ENCODE measurements around the gene SPATA45. TPM values are rescaled to one million over a fixed set of nuclear protein-coding genes. Genes with fewer than 3 reads are reported as not detected.

The SPATA45 gene
- total RNA-seq, 1 experiment from 2014 or later, result 1.1 TPM

DNA sequence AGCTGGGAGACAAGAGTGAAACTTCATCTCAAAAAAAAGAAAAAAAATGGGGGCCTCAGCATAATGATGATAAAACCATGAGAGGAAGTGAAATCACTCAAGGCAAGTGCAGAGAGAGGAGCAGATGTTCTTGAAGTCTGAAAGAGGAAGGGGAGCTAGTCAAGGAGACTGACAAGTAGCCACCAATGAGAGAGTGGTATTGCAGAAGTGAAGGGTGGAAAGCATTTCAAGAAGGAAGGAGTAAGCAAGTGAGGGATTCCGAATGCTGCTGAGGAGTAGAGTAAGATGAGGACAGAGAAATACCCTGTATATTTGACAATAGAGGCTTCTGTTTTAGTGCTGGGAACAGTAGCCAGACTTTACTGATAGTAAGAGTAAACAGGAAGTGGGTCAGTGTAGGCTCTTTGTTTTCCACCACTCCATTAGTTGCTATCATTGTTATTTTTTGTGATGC, 52.9 kb downstream of the SPATA45 start:
- Histone ChIP-seq H3K4me1 (ENCODE audit: insufficient read depth, low read length, poor library complexity, severe bottlenecking) (peaks cover 4% of the 10 kb centered on the region), H3K27me3 (replicated peaks; ENCODE audit: insufficient read depth, low read depth, low read length, poor library complexity) (no peaks in the 10 kb centered on the region), H3K36me3 (ENCODE audit: insufficient read depth, low read length, poor library complexity, severe bottlenecking) (peaks cover 8% of the 10 kb centered on the region), H3K9me3 (ENCODE audit: low read depth, low read length, poor library complexity, severe bottlenecking) (no peaks in the 10 kb centered on the region), H3K27ac (ENCODE audit: low read depth, low read length, poor library complexity, severe bottlenecking) (no peak overlapping the region), H3K4me3 (ENCODE audit: low read depth, low read length, poor library complexity, severe bottlenecking) (no peak overlapping the region)
- no TSS peak for BruUV-seq (replicated peaks)
- DNase-seq (ENCODE audit: low spot score), result no peak
- ChIA-PET POLR2A (ENCODE audit: low non-redundant PET) (no interaction called here), CTCF (no interaction called here)
- TF ChIP-seq CTCF (conservative IDR thresholded peaks at IDR 0.05; ENCODE audit: low read depth, low read length) (no peak), EZH2 (IDR thresholded peaks at IDR 0.05; ENCODE audit: borderline replicate concordance, low read depth, low read length, poor library complexity, severe bottlenecking) (no peak)
- intact Hi-C loops (cut with micrococcal nuclease; ENCODE audit: unreplicated experiment), result loop anchor here (5.0 kb wide), 2 partner anchors 63 to 187 kb away; partner anchors contain the start of genes ATF3 and FLVCR1

GRCh38 chr1:212792396-212792908, 55.0 kb downstream of the SPATA45 start:
- Histone ChIP-seq H3K27ac (ENCODE audit: low read depth, low read length, poor library complexity, severe bottlenecking) (peak overlapping the region; percentile 81), H3K36me3 (ENCODE audit: insufficient read depth, low read length, poor library complexity, severe bottlenecking) (peaks cover 8% of the 10 kb centered on the region), H3K27me3 (replicated peaks; ENCODE audit: insufficient read depth, low read depth, low read length, poor library complexity) (no peaks in the 10 kb centered on the region), H3K4me1 (ENCODE audit: insufficient read depth, low read length, poor library complexity, severe bottlenecking) (peaks cover 4% of the 10 kb centered on the region), H3K9me3 (ENCODE audit: low read depth, low read length, poor library complexity, severe bottlenecking) (no peaks in the 10 kb centered on the region), H3K4me3 (ENCODE audit: low read depth, low read length, poor library complexity, severe bottlenecking) (peak overlapping the region; percentile 80)
- TF ChIP-seq CTCF (conservative IDR thresholded peaks at IDR 0.05; ENCODE audit: low read depth, low read length), result no peak
- CTCF ChIA-PET, result interaction anchor here (0.6 to 1.0 kb wide), 2 partner anchors 42 to 61 kb away, joined by 3 read pairs; no protein-coding TSS in a partner anchor
- no TSS peak for BruUV-seq (replicated peaks)
- intact Hi-C loops (cut with micrococcal nuclease; ENCODE audit: unreplicated experiment), result loop anchor here (5.0 kb wide), 2 partner anchors 65 to 185 kb away; partner anchors contain the start of genes ATF3 and FLVCR1
- POLR2A ChIA-PET (ENCODE audit: low non-redundant PET), result interaction anchor here (0.6 kb wide), 1 partner anchor 780 kb away, joined by 6 read pairs; no protein-coding TSS in a partner anchor
- no peak for DNase-seq (ENCODE audit: low spot score)

GRCh38 chr1:212791676-212792395, 55.6 kb downstream of the SPATA45 start, which contains the start of the genes NSL1 and TATDN3:
Gene NSL1, minus strand, starts transcription at chr1:212791777. Its CDS starts 14 bp downstream, at chr1:212791763.
Gene TATDN3, plus strand, starts transcription at chr1:212791894. Its CDS starts 28 bp downstream, at chr1:212791922.
- POLR2A ChIA-PET (ENCODE audit: low non-redundant PET), result no interaction called here

More at GRCh38 chr1:212791676-212792395, 55.6 kb downstream of the SPATA45 start, which contains the start of the genes NSL1 and TATDN3:
- TF ChIP-seq EZH2 (IDR thresholded peaks at IDR 0.05; ENCODE audit: borderline replicate concordance, low read depth, low read length, poor library complexity, severe bottlenecking) (no peak), CTCF (conservative IDR thresholded peaks at IDR 0.05; ENCODE audit: low read depth, low read length) (no peak)
- CTCF ChIA-PET, result interaction anchor here (0.6 to 1.0 kb wide), 3 partner anchors 42 to 91 kb away, joined by 3 to 4 read pairs (median 3); no protein-coding TSS in a partner anchor
- intact Hi-C loops (cut with micrococcal nuclease; ENCODE audit: unreplicated experiment), result loop anchor here (5.0 kb wide), 2 partner anchors 65 to 185 kb away; partner anchors contain the start of genes ATF3 and FLVCR1
- Histone ChIP-seq H3K27me3 (replicated peaks; ENCODE audit: insufficient read depth, low read depth, low read length, poor library complexity) (no peaks in the 10 kb centered on the region), H3K4me3 (ENCODE audit: low read depth, low read length, poor library complexity, severe bottlenecking) (peak within 1 kb of the TSS; percentile 80), H3K9me3 (ENCODE audit: low read depth, low read length, poor library complexity, severe bottlenecking) (no peaks in the 10 kb centered on the region), H3K4me1 (ENCODE audit: insufficient read depth, low read length, poor library complexity, severe bottlenecking) (peaks cover 4% of the 10 kb centered on the region), H3K36me3 (ENCODE audit: insufficient read depth, low read length, poor library complexity, severe bottlenecking) (peaks cover 5% of the 10 kb centered on the region), H3K27ac (ENCODE audit: low read depth, low read length, poor library complexity, severe bottlenecking) (peak within 1 kb of the TSS; percentile 81)
- peak; percentile 95 for DNase-seq (ENCODE audit: low spot score)
- TSS peak; percentile 74 for BruUV-seq (replicated peaks)

Data from A673 (cell line).